ENCODE measurements around the gene ZNF175.

GRCh38 chr19:51594774-51595109 is 23.7 kb downstream of the ZNF175 start:
- TF ChIP-seq CTCF (optimal IDR thresholded peaks at IDR 0.05 in 1 of 3, IDR thresholded peaks at IDR 0.05 in 1 of 3, conservative IDR thresholded peaks at IDR 0.05 in 1 of 3; ENCODE audit: extremely low read depth in 1 of 3, insufficient read depth in 2 of 3, low read length in 3 of 3), result no peak
- TF ChIP-seq EZH2 (IDR thresholded peaks at IDR 0.05; ENCODE audit: low read length), result no peak
